Neural progenitor cell (in vitro differentiated cells): ENCODE data around the gene DPF3. TPM values are rescaled to one million over a fixed set of nuclear protein-coding genes. Genes with fewer than 3 reads are reported as not detected.
A peak's percentile ranks its signal among the peaks of the same experiment; 100 is the strongest.

Experiments used
- DNase-seq: peaks from one replicate; pipeline ENCODE4 v3.0.0-alpha.2; 2016; ENCODE audit warnings: low spot score
- H2AFZ ChIP-seq: fragments of 200-600 bp; sonication (generic); replicated peaks from 2 replicates; pipeline ENCODE4 v1.6.1; 2016; ENCODE audit warnings: antibody characterized with exemption
- H3F3A ChIP-seq: fragments of 200-600 bp; sonication (generic); 2 replicates; pipeline ENCODE4 v1.6.1; 2016; ENCODE audit warnings: antibody characterized with exemption, low read depth
- H3K27ac ChIP-seq: fragments of 200-600 bp; sonication (generic); 2 replicates; pipeline ENCODE4 v1.5.1; 2016; ENCODE audit warnings: mild to moderate bottlenecking
- H3K27me3 ChIP-seq: fragments of 200-600 bp; sonication (generic); 2 replicates; pipeline ENCODE4 v1.6.1; 2016; ENCODE audit warnings: mild to moderate bottlenecking, moderate library complexity
- H3K36me3 ChIP-seq: fragments of 200-600 bp; sonication (generic); 2 replicates; pipeline ENCODE4 v1.5.1; 2016
- H3K4me1 ChIP-seq: fragments of 200-600 bp; sonication (generic); 2 replicates; pipeline ENCODE4 v1.6.1; 2016; ENCODE audit warnings: mixed run types
- H3K4me2 ChIP-seq: fragments of 200-600 bp; sonication (generic); 2 replicates; pipeline ENCODE4 v1.6.1; 2016
- H3K4me3 ChIP-seq: fragments of 200-600 bp; sonication (generic); 2 replicates; pipeline ENCODE4 v1.5.1; 2016
- H3K79me2 ChIP-seq: fragments of 200-600 bp; sonication (generic); 2 replicates; pipeline ENCODE4 v1.6.1; 2016; ENCODE audit warnings: low read depth
- H3K9ac ChIP-seq: fragments of 200-600 bp; sonication (generic); 2 replicates; pipeline ENCODE4 v1.6.1; 2016
- H3K9me3 ChIP-seq: fragments of 200-600 bp; sonication (generic); 2 replicates; pipeline ENCODE4 v1.5.1; 2016; ENCODE audit warnings: low read depth
- H4K20me1 ChIP-seq: fragments of 200-600 bp; sonication (generic); 2 replicates; pipeline ENCODE4 v1.6.1; 2016; ENCODE audit warnings: low read depth
- H3K27ac Mint-ChIP-seq: 3 replicates; pipeline ENCODE4 v1.8.0; 2021; ENCODE audit warnings: mixed read lengths
- H3K27me3 Mint-ChIP-seq: 2 replicates; pipeline ENCODE4 v1.8.0; 2022; ENCODE audit warnings: low read depth, mild to moderate bottlenecking, inconsistent platforms, moderate library complexity, mixed read lengths; ENCODE audit not compliant: insufficient read depth
- H3K36me3 Mint-ChIP-seq: 3 replicates; pipeline ENCODE4 v1.8.0; 2021; ENCODE audit warnings: mixed read lengths
- H3K4me1 Mint-ChIP-seq: 3 replicates; pipeline ENCODE4 v1.8.0; 2021; ENCODE audit warnings: mixed read lengths
- H3K4me3 Mint-ChIP-seq: 3 replicates; pipeline ENCODE4 v1.8.0; 2021; ENCODE audit warnings: mild to moderate bottlenecking, moderate library complexity, mixed read lengths
- H3K9me3 Mint-ChIP-seq: 3 replicates; pipeline ENCODE4 v1.8.0; 2020; ENCODE audit warnings: mixed read lengths
- EZH2 ChIP-seq: fragments of 200-600 bp; sonication (generic); IDR thresholded peaks from 2 replicates; pipeline ENCODE4 v1.6.1; 2017; ENCODE audit warnings: antibody characterized with exemption, mild to moderate bottlenecking, moderate library complexity
- EZH2phosphoT487 ChIP-seq: fragments of 200-600 bp; sonication (generic); IDR thresholded peaks from 2 replicates; pipeline ENCODE4 v1.6.1; 2017; ENCODE audit warnings: antibody characterized with exemption
- total RNA-seq: library from RNA; depleted of rRNA; stranded (reverse); fragments of >200 nt; gene quantifications from 2 replicates; pipeline ENCODE4 v1.2.3, GENCODE V29; 2015; ENCODE audit warnings: low replicate concordance
- TF ChIP-seq, protein P1 (sequence below): fragments of 200-600 bp; sonication (generic); IDR thresholded peaks from 2 replicates; pipeline ENCODE4 v1.5.1; 2017; ENCODE audit warnings: antibody characterized with exemption, mild to moderate bottlenecking

DPF3 gene
- total RNA-seq, 1 donor from 2014 or later = not detected

DNA sequence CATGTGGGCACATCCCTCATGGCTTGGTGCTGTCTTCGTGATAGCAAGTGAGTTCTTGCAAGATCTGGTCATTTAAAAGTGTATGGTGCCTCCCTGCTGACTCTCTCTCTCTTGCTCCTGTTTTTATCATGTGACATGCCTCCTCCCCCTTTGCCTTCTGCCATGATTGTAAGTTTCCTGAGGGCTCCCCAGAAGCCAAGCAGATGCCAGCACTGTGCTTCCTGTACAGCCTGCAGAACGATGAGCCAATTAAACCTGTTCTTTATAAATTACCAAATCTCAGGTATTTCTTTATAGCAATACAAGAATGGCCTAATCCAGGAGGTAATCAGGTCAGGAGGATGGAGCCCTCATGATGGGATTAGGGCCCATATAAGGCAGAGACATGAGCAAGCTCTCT, 116.3 kb downstream of the DPF3 start:
- H2AFZ ChIP-seq = no peak overlapping the region
- H3K9me3 ChIP-seq = no peaks in the 10 kb centered on the region
- no peak overlapping the region for H3K27ac ChIP-seq
- no peaks in the 10 kb centered on the region for H4K20me1 ChIP-seq
- no peaks in the 10 kb centered on the region for H3K36me3 Mint-ChIP-seq
- H3K36me3 ChIP-seq = no peaks in the 10 kb centered on the region
- TF ChIP-seq, protein P1, sequence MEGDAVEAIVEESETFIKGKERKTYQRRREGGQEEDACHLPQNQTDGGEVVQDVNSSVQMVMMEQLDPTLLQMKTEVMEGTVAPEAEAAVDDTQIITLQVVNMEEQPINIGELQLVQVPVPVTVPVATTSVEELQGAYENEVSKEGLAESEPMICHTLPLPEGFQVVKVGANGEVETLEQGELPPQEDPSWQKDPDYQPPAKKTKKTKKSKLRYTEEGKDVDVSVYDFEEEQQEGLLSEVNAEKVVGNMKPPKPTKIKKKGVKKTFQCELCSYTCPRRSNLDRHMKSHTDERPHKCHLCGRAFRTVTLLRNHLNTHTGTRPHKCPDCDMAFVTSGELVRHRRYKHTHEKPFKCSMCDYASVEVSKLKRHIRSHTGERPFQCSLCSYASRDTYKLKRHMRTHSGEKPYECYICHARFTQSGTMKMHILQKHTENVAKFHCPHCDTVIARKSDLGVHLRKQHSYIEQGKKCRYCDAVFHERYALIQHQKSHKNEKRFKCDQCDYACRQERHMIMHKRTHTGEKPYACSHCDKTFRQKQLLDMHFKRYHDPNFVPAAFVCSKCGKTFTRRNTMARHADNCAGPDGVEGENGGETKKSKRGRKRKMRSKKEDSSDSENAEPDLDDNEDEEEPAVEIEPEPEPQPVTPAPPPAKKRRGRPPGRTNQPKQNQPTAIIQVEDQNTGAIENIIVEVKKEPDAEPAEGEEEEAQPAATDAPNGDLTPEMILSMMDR = no peak
- TF ChIP-seq EZH2 (no peak), EZH2phosphoT487 (no peak)
- H3K4me1 Mint-ChIP-seq = peaks cover 3% of the 10 kb centered on the region
- no peak overlapping the region for H3K27ac Mint-ChIP-seq
- H3K4me1 ChIP-seq = no peaks in the 10 kb centered on the region
- no peak overlapping the region for H3K4me3 Mint-ChIP-seq
- no peaks in the 10 kb centered on the region for H3K27me3 ChIP-seq
- H3K79me2 ChIP-seq = no peaks in the 10 kb centered on the region
- H3K9me3 Mint-ChIP-seq = no peaks in the 10 kb centered on the region
- no peaks in the 10 kb centered on the region for H3F3A ChIP-seq
- H3K4me2 ChIP-seq = no peak overlapping the region
- H3K27me3 Mint-ChIP-seq = no peaks in the 10 kb centered on the region
- no peak overlapping the region for H3K9ac ChIP-seq
- no peak overlapping the region for H3K4me3 ChIP-seq
- DNase-seq = no peak

DNA sequence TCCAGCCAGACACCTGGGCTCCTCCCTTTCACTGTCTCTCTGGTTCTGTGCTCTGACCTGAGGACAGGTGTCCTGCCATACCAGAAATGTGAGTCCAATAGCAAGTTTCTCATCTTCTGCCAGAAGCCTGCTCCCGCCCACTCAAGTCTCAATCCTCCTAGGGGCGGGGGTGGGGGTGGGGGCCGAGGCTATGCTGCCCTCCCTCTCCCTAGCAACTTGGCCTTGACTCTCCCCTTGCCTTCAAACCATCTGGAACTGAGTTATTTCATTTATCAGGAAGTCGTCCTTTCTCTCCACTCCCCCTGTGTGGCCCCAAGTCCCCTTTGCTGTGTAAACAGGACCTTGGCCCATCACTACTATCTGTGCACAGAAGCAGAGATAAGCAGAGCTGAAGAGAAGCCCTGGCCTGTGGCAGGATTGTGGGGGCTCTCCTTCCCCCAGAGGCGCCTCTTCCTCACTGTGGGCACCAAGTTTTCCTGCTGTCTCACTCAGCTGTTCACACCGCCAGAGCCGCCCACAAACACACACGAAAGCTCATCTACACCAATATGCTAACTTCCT, 117.1 kb downstream of the DPF3 start:
- Mint-ChIP-seq H3K27ac (peak overlapping the region; percentile 61), H3K9me3 (no peaks in the 10 kb centered on the region), H3K27me3 (no peaks in the 10 kb centered on the region), H3K36me3 (no peaks in the 10 kb centered on the region), H3K4me3 (no peak overlapping the region), H3K4me1 (peaks cover 3% of the 10 kb centered on the region)
- H3K36me3 ChIP-seq = no peaks in the 10 kb centered on the region
- no peak for DNase-seq
- H3K79me2 ChIP-seq = no peaks in the 10 kb centered on the region
- H4K20me1 ChIP-seq = no peaks in the 10 kb centered on the region
- H3K4me2 ChIP-seq = no peak overlapping the region
- H3K9ac ChIP-seq = no peak overlapping the region
- H3K4me1 ChIP-seq = no peaks in the 10 kb centered on the region
- H3K4me3 ChIP-seq = no peak overlapping the region
- no peak overlapping the region for H2AFZ ChIP-seq
- no peak for TF ChIP-seq EZH2phosphoT487
- no peak for TF ChIP-seq EZH2
- TF ChIP-seq, protein P1 = no peak
- no peaks in the 10 kb centered on the region for H3F3A ChIP-seq
- H3K27me3 ChIP-seq = no peaks in the 10 kb centered on the region
- no peaks in the 10 kb centered on the region for H3K9me3 ChIP-seq
- H3K27ac ChIP-seq = no peak overlapping the region

DNA sequence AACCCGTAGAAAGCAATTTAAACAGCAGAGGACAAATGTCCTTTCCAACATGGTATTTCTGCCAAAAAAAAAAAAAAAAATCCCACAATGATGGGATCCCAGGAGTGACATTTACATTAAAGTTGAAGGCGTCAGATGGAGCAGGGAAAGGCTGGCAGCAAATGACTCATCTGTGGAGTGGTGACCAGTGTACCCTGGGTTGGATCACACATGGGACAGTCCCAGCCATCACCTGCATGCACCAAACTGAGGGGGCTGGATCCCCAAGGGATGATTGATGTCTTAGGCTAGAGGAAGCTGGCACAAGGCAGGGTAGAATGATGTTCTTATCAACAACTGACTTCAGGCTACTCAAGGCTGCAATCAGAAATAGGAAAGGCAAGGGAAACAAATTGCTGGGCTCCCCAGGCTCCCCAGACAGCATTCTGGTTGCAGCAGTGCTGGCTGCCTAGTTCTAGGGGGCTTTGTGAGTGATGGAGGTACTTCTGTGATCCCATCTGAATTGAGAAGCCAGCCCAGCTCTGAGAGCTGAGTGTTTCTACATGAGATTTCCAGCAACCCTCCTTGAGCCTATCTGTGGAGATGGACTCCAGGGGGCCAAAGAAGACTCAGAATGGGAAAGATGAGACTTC, 117.9 kb downstream of the DPF3 start:
- no peak for DNase-seq
- Histone ChIP-seq H2AFZ (no peak overlapping the region), H3K4me3 (no peak overlapping the region), H3K9me3 (no peaks in the 10 kb centered on the region), H3K9ac (no peak overlapping the region), H3K27me3 (no peaks in the 10 kb centered on the region), H3F3A (no peaks in the 10 kb centered on the region), H4K20me1 (no peaks in the 10 kb centered on the region), H3K4me2 (no peak overlapping the region), H3K27ac (no peak overlapping the region), H3K4me1 (no peaks in the 10 kb centered on the region), H3K36me3 (no peaks in the 10 kb centered on the region), H3K79me2 (no peaks in the 10 kb centered on the region)
- H3K36me3 Mint-ChIP-seq = no peaks in the 10 kb centered on the region
- TF ChIP-seq, protein P1 = no peak
- TF ChIP-seq EZH2 = no peak
- TF ChIP-seq EZH2phosphoT487 = no peak
- no peak overlapping the region for H3K4me3 Mint-ChIP-seq
- H3K27me3 Mint-ChIP-seq = no peaks in the 10 kb centered on the region
- no peaks in the 10 kb centered on the region for H3K9me3 Mint-ChIP-seq
- no peak overlapping the region for H3K27ac Mint-ChIP-seq
- H3K4me1 Mint-ChIP-seq = peaks cover 3% of the 10 kb centered on the region
